Measurements from ENCODE around the gene KCNQ1. TPM values are rescaled to one million over a fixed set of nuclear protein-coding genes. Genes with fewer than 3 reads are reported as not detected.

Gene KCNQ1
- total RNA-seq, 1 donor from 2014 or later: 1.6 TPM

DNA sequence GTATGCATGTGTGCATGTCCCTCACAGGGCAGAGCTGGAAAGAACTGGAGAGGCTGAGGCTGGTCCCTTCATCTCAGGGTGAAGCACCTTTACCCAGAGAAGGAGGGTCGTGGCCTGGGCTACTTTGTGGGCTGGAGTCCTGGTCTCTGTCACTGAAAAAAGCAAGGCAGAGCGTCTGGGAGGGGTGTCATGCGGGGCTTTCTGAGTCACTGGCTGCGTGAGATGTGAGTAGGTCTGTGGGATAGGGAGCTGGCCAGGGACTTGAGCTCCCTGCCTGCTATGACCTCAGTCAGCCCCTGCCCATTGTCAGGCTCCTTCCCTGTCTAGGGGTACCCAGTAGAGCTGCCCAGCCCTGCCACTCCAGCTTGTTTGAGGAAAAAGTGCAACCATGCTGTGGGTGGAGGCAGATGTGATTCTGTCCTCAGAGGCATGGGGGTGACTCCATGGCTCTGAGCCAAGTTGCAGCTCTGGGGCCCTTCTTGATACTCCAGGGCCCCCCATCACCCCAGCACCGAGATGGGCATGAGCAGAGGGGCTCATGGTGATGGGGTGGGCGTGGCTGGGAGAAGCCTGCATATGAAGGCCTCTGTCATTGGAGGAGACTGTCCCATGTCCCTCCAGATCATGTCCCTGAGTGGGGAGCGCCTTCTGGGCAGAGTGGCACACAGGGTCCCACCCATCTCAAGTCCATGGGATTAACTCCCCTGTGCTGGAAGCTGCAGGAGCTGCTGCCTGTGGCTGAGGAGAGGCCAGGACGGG, 27.8 kb downstream of the KCNQ1 start:
- FAIRE-seq (no peak), DNase-seq (ENCODE audit: low read depth) (no peak)
- TF ChIP-seq CTCF (IDR thresholded peaks at IDR 0.05; ENCODE audit: insufficient read depth, low read length, severe bottlenecking): no peak
- Histone ChIP-seq H3K36me3 (ENCODE audit: control insufficient read depth, insufficient read depth, low read length) (no peaks in the 10 kb centered on the region), H3K4me3 (ENCODE audit: low read depth, low read length) (no peak overlapping the region), H3K27me3 (ENCODE audit: control insufficient read depth, insufficient read depth, low read length) (no peaks in the 10 kb centered on the region)

DNA sequence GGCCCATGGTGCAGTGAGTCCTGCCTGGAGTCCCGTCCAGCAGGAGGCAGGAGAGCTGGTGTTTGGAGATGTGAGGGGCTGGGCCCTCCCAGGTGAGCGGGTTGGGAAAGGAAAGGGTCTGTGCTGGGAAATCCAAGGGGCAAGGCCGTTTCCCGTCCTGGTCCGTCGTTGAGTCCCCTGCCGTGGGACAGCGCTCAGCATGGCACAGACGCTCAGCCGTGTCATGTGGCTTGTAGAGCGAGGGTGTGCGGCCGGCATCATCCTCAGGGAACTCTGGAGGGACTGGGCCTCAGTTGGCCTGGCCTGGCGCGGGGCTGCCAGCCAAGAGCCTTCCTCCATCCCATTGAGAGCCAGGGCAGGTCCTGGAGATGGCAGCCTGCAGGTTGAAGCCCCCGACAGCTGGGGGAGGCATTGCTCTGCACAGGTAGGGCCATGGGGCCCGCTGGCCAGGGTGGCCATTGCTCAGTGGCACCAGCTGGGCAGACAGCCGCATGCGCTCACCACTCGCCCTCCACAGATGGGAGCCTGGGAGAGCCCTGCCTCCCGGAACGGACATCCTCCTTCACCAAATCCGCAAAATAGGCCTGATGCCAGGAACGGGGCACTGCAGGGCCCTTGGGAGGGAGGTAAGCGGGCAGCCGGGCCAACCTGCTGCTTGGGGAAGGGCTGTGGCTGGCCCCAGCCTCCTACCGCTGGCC, 28.7 kb downstream of the KCNQ1 start:
- no peak overlapping the region for H3K4me3 ChIP-seq (ENCODE audit: low read depth, low read length)
- H3K36me3 ChIP-seq (ENCODE audit: control insufficient read depth, insufficient read depth, low read length): no peaks in the 10 kb centered on the region
- FAIRE-seq (no peak), DNase-seq (ENCODE audit: low read depth) (no peak)
- H3K27me3 ChIP-seq (ENCODE audit: control insufficient read depth, insufficient read depth, low read length): no peaks in the 10 kb centered on the region
- TF ChIP-seq CTCF (IDR thresholded peaks at IDR 0.05; ENCODE audit: insufficient read depth, low read length, severe bottlenecking): no peak

DNA sequence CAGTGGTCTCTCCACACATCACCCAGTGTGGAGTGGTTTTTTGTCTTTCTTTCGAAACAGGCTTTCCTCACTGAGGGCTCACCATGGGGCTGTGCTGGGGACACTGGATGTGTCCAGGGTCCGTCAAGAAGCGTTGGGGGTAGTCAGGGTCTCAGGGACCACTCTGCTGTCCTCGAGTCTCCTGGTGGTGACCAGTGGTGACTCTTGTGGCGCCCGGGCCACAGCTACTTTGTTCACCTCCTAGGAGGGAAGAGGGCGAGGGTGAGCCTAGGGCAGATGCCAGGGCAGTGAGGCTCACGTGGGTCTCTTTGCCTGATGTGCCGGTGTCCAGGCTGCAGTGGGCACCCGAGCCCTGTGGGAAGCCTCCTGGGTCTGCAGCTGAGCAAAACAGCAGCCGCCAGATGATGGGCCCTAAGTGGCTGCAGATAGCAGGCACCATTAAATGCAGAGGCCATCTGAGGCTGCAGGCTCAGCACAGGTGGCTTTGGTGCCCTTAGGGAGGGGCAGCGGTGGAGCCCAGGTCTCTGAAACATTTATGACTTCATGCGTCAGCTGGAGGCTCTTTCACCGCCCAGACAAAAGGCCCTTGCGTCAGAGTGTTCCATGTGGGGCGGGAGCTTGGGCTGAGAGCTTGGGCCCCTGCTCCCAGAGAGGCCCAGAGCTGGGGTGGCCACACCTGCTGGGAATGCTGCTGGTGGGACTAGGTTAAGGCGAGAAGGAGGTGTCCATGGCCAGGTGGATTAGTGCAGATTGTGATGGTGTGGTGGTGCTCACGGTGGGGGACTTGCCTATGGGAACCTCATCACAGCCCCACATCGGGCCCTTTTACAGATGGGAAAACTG, 29.5 kb downstream of the KCNQ1 start:
- H3K36me3 ChIP-seq (ENCODE audit: control insufficient read depth, insufficient read depth, low read length): no peaks in the 10 kb centered on the region
- no peak overlapping the region for H3K4me3 ChIP-seq (ENCODE audit: low read depth, low read length)
- DNase-seq (ENCODE audit: low read depth): peak; percentile 5
- no peak for TF ChIP-seq CTCF (IDR thresholded peaks at IDR 0.05; ENCODE audit: insufficient read depth, low read length, severe bottlenecking)
- FAIRE-seq: no peak
- H3K27me3 ChIP-seq (ENCODE audit: control insufficient read depth, insufficient read depth, low read length): no peaks in the 10 kb centered on the region

DNA sequence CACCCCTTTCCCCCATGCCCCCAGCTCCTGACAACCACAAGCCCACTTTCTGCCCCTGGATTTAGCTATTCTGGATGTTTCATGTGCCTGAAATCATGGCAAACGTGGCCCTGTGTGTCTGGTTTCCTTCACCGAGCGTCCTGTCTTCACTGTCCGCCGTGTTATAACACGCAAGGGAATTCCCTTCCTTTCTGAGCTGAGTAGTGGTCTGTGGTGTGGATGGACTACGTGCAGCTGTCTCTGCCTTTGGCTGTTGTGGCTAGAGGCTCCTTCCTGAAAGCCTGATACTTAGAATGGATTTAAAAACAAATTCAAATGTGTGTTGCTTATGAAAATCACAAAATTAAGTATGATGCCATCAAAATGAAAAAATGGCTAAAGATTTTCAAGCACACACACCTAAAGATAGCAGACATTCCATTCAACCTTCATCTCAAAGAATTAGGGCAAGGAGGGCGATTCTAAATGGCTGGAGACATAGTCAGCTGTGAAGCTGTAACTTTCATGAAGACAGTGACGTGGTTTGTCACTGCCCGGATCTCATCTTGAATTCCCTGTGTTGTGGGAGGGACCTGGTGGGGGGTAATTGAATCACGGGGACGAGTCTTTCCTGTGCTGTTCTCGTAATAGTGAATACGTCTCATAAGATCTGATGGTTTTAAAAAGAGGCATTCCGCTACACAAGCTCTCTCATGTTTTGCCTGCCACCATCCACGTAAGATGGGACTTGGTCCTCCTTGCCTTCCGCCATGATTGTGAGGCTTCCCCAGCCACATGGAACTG, 30.5 kb downstream of the KCNQ1 start:
- TF ChIP-seq CTCF (IDR thresholded peaks at IDR 0.05; ENCODE audit: insufficient read depth, low read length, severe bottlenecking): no peak
- Histone ChIP-seq H3K27me3 (ENCODE audit: control insufficient read depth, insufficient read depth, low read length) (no peaks in the 10 kb centered on the region), H3K4me3 (ENCODE audit: low read depth, low read length) (no peak overlapping the region), H3K36me3 (ENCODE audit: control insufficient read depth, insufficient read depth, low read length) (no peaks in the 10 kb centered on the region)
- DNase-seq (ENCODE audit: low read depth) (no peak), FAIRE-seq (no peak)

DNA sequence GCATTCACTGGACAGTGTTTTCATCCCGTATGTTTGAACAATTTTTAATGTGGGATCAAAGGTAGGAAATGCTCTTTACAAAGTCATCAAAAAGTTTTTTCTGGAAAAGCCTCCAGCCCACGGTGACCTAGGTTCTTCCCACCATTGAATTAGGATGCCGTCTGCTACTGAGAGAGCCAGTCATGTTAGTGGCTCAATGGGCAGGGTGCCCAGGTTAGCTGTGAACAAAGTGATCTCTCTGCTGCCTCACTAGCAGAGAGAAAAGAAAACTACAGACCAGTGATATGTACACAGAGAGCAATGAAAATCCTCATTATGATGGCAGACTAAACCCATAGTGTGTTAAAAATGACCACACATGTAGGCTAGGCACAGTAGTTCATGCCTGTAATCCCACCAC, 32.4 kb downstream of the KCNQ1 start:
- no peak overlapping the region for H3K4me3 ChIP-seq (ENCODE audit: low read depth, low read length)
- DNase-seq (ENCODE audit: low read depth) (no peak), FAIRE-seq (peak; percentile 86)
- TF ChIP-seq CTCF (IDR thresholded peaks at IDR 0.05; ENCODE audit: insufficient read depth, low read length, severe bottlenecking): no peak
- H3K36me3 ChIP-seq (ENCODE audit: control insufficient read depth, insufficient read depth, low read length): no peaks in the 10 kb centered on the region
- H3K27me3 ChIP-seq (ENCODE audit: control insufficient read depth, insufficient read depth, low read length): no peaks in the 10 kb centered on the region

Data from bronchial epithelial cell (primary cell).